ENCODE results near the gene ADGB. TPM values are rescaled to one million over a fixed set of nuclear protein-coding genes. Genes with fewer than 3 reads are reported as not detected.

Gene ADGB
- not detected in 2 replicates for polyA plus RNA-seq (2011; rRNA removed)
- not detected in 2 replicates for polyA plus RNA-seq (2012; cell fraction: cytosol; rRNA removed)
- polyA plus RNA-seq (2012; cell fraction: nucleus; rRNA removed): not detected in 2 replicates
- polyA plus RNA-seq (2017; fragmentation: RNase III; extraction: RNeasy Plus Mini Kit Qiagen cat#74134 plus additional on column Dnase treatment): not detected in 3 replicates
- polyA minus RNA-seq (2011; rRNA and poly(A)+ RNA removed): not detected in 2 replicates

- FAIRE-seq (no peak), ATAC-seq (peak; percentile 98 to 99), DNase-seq (ENCODE audit: low read depth in 1 of 2, low spot score in 1 of 2) (peak; percentile 11 to 15)
- Histone ChIP-seq H3K4me3 (peak within 1 kb of the TSS; percentile 51), H3K4me2 (peak within 1 kb of the TSS; percentile 91), H3K4me1 (no peaks in the 10 kb centered on the region), H3K27ac (0 out of 6 replicates have a peak within 1 kb of the TSS, but pooled peaks of 1 of the 2 experiments have one; percentile 32), H3K9me3 (no peaks in the 10 kb centered on the region)
- POLR2A ChIA-PET: no interaction called here
- TF ChIP-seq PBX3 (IDR thresholded peaks at IDR 0.05): no peak
- TF ChIP-seq BHLHE40 (IDR thresholded peaks at IDR 0.05; ENCODE audit: low read depth, low read length): no peak
- TF ChIP-seq E2F6 (IDR thresholded peaks at IDR 0.05; ENCODE audit: borderline replicate concordance, low read depth): no peak
- no peak for TF ChIP-seq HOXB5 (CRISPR knock-in tag; IDR thresholded peaks at IDR 0.05)
- no peak for TF ChIP-seq FOSB (CRISPR knock-in tag; IDR thresholded peaks at IDR 0.05)
- no peak for TF ChIP-seq HOXA7 (CRISPR knock-in tag; IDR thresholded peaks at IDR 0.05)
- TF ChIP-seq BCL3 (IDR thresholded peaks at IDR 0.05): no peak
- TF ChIP-seq RCOR1 (IDR thresholded peaks at IDR 0.05; ENCODE audit: low read depth, low read length): no peak
- no peak for TF ChIP-seq NFE2L2 (conservative IDR thresholded peaks at IDR 0.05; ENCODE audit: low read length)
- TF ChIP-seq POLR2AphosphoS2 (conservative IDR thresholded peaks at IDR 0.05; ENCODE audit: low read length): no peak
- TF ChIP-seq RNF2 (IDR thresholded peaks at IDR 0.05; ENCODE audit: borderline replicate concordance, low read depth): no peak
- TF ChIP-seq TP53 (CRISPR knock-in tag; IDR thresholded peaks at IDR 0.05): no peak
- TF ChIP-seq PHF8 (IDR thresholded peaks at IDR 0.05; ENCODE audit: borderline replicate concordance, low read depth): no peak
- TF ChIP-seq RAD21 (conservative IDR thresholded peaks at IDR 0.05 in 1 of 2, IDR thresholded peaks at IDR 0.05 in 1 of 2): no peak
- TF ChIP-seq EHF (CRISPR knock-in tag; IDR thresholded peaks at IDR 0.05): no peak
- no peak for TF ChIP-seq HES2 (IDR thresholded peaks at IDR 0.05)
- WGBS (ENCODE audit: missing lambda C conversion rate): 5% methylated on average over 15 of the region's 32 CpGs
- CTCF ChIA-PET: interaction anchor here (1.1 kb wide), 1 partner anchor 13 kb away, joined by 3 read pairs; no protein-coding TSS in a partner anchor
Measured at GRCh38 chr6:146598772-146599405, at the start of gene ADGB. ADGB (plus strand) TSS chr6:146598972; CDS start chr6:146599041, 69 bp downstream.

GRCh38 chr6:146550911-146551310 is 47.9 kb upstream of the ADGB start:
- WGBS (ENCODE audit: missing lambda C conversion rate): 92% methylated on average over 6 of the region's 6 CpGs
- peaks cover 24% of the 10 kb centered on the region for H3K4me1 ChIP-seq
- ATAC-seq (no peak), DNase-seq (ENCODE audit: low read depth in 1 of 2, low spot score in 1 of 2) (no peak), FAIRE-seq (no peak)
- H3K9me3 ChIP-seq: no peaks in the 10 kb centered on the region
- no peak overlapping the region for H3K4me3 ChIP-seq
- H3K27ac ChIP-seq: no peak overlapping the region
- POLR2A ChIA-PET: no interaction called here
- TF ChIP-seq HES2 (IDR thresholded peaks at IDR 0.05): no peak
- peak; percentile 76 to 83; a peak in 3 of 4 replicates for TF ChIP-seq CEBPB (IDR thresholded peaks at IDR 0.05)
- TF ChIP-seq NR3C1 (IDR thresholded peaks at IDR 0.05): no peak
- CTCF ChIA-PET: interaction anchor here (1.3 kb wide), 1 partner anchor 15 kb away, joined by 3 read pairs; no protein-coding TSS in a partner anchor
- no peak overlapping the region for H3K4me2 ChIP-seq

- 91% methylated on average over 7 of the region's 7 CpGs for WGBS (ENCODE audit: missing lambda C conversion rate)
- FAIRE-seq: no peak
- POLR2A ChIA-PET: no interaction called here
Measured at GRCh38 chr6:146551545-146551944, 47.2 kb upstream of the ADGB start.

More at GRCh38 chr6:146551545-146551944, 47.2 kb upstream of the ADGB start:
- no peaks in the 10 kb centered on the region for H3K9me3 ChIP-seq
- H3K27ac ChIP-seq: no peak overlapping the region
- CTCF ChIA-PET: interaction anchor here (1.3 kb wide), 1 partner anchor 14 kb away, joined by 3 read pairs; no protein-coding TSS in a partner anchor
- ATAC-seq (no peak), DNase-seq (ENCODE audit: low read depth in 1 of 2, low spot score in 1 of 2) (no peak)
- H3K4me2 ChIP-seq: no peak overlapping the region
- H3K4me1 ChIP-seq: peaks cover 20% of the 10 kb centered on the region
- no peak overlapping the region for H3K4me3 ChIP-seq
- TF ChIP-seq MAZ (IDR thresholded peaks at IDR 0.05; ENCODE audit: borderline replicate concordance, low read depth, low read length): no peak
- TF ChIP-seq PHF8 (IDR thresholded peaks at IDR 0.05; ENCODE audit: borderline replicate concordance, low read depth): no peak
- TF ChIP-seq MYC (IDR thresholded peaks at IDR 0.05; ENCODE audit: borderline replicate concordance, low read length): no peak
- TF ChIP-seq FOSL2 (IDR thresholded peaks at IDR 0.05): no peak
- no peak for TF ChIP-seq FOSL2 (CRISPR knock-in tag; IDR thresholded peaks at IDR 0.05)
- no peak for TF ChIP-seq CBX2 (IDR thresholded peaks at IDR 0.05; ENCODE audit: borderline replicate concordance, low read depth)
- TF ChIP-seq ELK1 (IDR thresholded peaks at IDR 0.05; ENCODE audit: low read depth, low read length): no peak

Data from A549 (cell line).